ENCODE data around the gene CD7. TPM values are rescaled to one million over a fixed set of nuclear protein-coding genes. Genes with fewer than 3 reads are reported as not detected.

CD7 gene
- total and polyA plus RNA-seq, 9 of the 15 experiments (the other 6 are each of a cell fraction or from before 2014, with no cell fraction given), result 0.21 to 0.35 TPM; not detected in 7

DNA sequence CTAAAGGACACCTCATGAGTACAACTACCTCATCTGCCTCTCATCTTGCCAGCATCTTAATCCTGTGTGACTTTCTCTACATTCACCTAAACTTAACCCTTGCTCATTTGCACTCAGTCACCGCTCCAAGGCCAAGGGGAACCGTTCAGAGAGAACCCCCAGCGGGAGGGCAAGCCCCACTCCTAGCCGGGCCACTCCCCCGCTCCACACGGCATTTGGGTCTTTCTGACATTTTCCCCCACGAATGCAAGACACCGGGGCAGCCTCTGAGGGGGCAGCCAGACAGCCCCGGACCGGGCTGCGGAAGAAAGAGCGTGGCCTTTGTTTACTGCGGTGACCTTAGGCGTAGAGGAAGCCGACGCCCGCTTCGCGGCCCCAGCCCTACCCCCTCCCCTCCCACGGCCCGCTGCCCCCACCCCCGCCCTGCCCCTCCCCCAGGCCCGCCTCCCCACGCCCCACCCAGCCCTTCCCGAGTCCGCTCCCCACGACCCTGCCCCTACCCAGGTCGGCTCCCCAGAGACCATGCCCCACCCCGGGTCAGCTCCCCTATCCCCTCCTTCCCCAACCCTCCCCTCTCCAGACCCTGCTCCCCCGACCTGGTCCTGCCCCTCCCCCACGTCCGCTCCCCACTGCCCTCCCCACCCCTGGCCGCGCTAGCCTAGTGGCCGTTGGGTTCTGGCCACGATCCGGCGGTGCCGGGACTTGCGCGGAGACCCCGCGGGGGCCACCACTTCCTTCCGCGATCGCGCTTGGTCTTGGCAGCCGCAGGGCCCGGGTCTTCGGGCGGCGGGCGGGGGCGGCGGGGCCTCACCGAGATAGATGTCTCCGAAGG is 44.7 kb downstream of the CD7 start (continued):
- TF ChIP-seq, protein P1, sequence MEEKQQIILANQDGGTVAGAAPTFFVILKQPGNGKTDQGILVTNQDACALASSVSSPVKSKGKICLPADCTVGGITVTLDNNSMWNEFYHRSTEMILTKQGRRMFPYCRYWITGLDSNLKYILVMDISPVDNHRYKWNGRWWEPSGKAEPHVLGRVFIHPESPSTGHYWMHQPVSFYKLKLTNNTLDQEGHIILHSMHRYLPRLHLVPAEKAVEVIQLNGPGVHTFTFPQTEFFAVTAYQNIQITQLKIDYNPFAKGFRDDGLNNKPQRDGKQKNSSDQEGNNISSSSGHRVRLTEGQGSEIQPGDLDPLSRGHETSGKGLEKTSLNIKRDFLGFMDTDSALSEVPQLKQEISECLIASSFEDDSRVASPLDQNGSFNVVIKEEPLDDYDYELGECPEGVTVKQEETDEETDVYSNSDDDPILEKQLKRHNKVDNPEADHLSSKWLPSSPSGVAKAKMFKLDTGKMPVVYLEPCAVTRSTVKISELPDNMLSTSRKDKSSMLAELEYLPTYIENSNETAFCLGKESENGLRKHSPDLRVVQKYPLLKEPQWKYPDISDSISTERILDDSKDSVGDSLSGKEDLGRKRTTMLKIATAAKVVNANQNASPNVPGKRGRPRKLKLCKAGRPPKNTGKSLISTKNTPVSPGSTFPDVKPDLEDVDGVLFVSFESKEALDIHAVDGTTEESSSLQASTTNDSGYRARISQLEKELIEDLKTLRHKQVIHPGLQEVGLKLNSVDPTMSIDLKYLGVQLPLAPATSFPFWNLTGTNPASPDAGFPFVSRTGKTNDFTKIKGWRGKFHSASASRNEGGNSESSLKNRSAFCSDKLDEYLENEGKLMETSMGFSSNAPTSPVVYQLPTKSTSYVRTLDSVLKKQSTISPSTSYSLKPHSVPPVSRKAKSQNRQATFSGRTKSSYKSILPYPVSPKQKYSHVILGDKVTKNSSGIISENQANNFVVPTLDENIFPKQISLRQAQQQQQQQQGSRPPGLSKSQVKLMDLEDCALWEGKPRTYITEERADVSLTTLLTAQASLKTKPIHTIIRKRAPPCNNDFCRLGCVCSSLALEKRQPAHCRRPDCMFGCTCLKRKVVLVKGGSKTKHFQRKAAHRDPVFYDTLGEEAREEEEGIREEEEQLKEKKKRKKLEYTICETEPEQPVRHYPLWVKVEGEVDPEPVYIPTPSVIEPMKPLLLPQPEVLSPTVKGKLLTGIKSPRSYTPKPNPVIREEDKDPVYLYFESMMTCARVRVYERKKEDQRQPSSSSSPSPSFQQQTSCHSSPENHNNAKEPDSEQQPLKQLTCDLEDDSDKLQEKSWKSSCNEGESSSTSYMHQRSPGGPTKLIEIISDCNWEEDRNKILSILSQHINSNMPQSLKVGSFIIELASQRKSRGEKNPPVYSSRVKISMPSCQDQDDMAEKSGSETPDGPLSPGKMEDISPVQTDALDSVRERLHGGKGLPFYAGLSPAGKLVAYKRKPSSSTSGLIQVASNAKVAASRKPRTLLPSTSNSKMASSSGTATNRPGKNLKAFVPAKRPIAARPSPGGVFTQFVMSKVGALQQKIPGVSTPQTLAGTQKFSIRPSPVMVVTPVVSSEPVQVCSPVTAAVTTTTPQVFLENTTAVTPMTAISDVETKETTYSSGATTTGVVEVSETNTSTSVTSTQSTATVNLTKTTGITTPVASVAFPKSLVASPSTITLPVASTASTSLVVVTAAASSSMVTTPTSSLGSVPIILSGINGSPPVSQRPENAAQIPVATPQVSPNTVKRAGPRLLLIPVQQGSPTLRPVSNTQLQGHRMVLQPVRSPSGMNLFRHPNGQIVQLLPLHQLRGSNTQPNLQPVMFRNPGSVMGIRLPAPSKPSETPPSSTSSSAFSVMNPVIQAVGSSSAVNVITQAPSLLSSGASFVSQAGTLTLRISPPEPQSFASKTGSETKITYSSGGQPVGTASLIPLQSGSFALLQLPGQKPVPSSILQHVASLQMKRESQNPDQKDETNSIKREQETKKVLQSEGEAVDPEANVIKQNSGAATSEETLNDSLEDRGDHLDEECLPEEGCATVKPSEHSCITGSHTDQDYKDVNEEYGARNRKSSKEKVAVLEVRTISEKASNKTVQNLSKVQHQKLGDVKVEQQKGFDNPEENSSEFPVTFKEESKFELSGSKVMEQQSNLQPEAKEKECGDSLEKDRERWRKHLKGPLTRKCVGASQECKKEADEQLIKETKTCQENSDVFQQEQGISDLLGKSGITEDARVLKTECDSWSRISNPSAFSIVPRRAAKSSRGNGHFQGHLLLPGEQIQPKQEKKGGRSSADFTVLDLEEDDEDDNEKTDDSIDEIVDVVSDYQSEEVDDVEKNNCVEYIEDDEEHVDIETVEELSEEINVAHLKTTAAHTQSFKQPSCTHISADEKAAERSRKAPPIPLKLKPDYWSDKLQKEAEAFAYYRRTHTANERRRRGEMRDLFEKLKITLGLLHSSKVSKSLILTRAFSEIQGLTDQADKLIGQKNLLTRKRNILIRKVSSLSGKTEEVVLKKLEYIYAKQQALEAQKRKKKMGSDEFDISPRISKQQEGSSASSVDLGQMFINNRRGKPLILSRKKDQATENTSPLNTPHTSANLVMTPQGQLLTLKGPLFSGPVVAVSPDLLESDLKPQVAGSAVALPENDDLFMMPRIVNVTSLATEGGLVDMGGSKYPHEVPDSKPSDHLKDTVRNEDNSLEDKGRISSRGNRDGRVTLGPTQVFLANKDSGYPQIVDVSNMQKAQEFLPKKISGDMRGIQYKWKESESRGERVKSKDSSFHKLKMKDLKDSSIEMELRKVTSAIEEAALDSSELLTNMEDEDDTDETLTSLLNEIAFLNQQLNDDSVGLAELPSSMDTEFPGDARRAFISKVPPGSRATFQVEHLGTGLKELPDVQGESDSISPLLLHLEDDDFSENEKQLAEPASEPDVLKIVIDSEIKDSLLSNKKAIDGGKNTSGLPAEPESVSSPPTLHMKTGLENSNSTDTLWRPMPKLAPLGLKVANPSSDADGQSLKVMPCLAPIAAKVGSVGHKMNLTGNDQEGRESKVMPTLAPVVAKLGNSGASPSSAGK (IDR thresholded peaks at IDR 0.05), result no peak
- TF ChIP-seq FOXJ2 (tag; IDR thresholded peaks at IDR 0.05) (0 out of 2 replicates have a peak, but pooled peaks have one; percentile 15), KAT7 (CRISPR knock-in tag; IDR thresholded peaks at IDR 0.05; ENCODE audit: borderline replicate concordance) (0 out of 2 replicates have a peak, but pooled peaks have one; percentile 23), ZNF780A (CRISPR knock-in tag; IDR thresholded peaks at IDR 0.05) (no peak), DPF2 (IDR thresholded peaks at IDR 0.05) (peak; percentile 51), ZFP36 (IDR thresholded peaks at IDR 0.05; ENCODE audit: low read depth, low read length, partially characterized antibody) (no peak), ESRRA (IDR thresholded peaks at IDR 0.05; ENCODE audit: borderline replicate concordance, low read depth) (0 out of 2 replicates have a peak, but pooled peaks have one; percentile 18), ZNF41 (CRISPR knock-in tag; conservative IDR thresholded peaks at IDR 0.05) (no peak), PTBP1 (IDR thresholded peaks at IDR 0.05; ENCODE audit: low read depth, low read length) (no peak)
- TF ChIP-seq, protein P2, sequence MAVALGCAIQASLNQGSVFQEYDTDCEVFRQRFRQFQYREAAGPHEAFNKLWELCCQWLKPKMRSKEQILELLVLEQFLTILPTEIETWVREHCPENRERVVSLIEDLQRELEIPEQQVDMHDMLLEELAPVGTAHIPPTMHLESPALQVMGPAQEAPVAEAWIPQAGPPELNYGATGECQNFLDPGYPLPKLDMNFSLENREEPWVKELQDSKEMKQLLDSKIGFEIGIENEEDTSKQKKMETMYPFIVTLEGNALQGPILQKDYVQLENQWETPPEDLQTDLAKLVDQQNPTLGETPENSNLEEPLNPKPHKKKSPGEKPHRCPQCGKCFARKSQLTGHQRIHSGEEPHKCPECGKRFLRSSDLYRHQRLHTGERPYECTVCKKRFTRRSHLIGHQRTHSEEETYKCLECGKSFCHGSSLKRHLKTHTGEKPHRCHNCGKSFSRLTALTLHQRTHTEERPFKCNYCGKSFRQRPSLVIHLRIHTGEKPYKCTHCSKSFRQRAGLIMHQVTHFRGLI (CRISPR knock-in tag; IDR thresholded peaks at IDR 0.05), result no peak

Data from K562 (cell line).